Posterior cingulate gyrus (tissue), 11 donors: Measurements from ENCODE around the gene EPPIN.
"Not testable (repeated sequence)": the region's sequence is repeated elsewhere in the genome, so short reads cannot be mapped to it uniquely, and the experiment has no call there.

Source experiments
- DNase-seq, 10 donors: peaks; one replicate each; pipeline versions ENCODE4 v3.0.0 to v3.0.0-alpha.2; 2020 to 2021; ENCODE audit warnings: mixed read lengths in 3 of 10
- intact Hi-C: fragments of 100-400 bp; cut with DNase I; formaldehyde crosslinking; loops from one replicate; pipeline ENCODE4 v1.15.1; 2023

EPPIN gene

DNA sequence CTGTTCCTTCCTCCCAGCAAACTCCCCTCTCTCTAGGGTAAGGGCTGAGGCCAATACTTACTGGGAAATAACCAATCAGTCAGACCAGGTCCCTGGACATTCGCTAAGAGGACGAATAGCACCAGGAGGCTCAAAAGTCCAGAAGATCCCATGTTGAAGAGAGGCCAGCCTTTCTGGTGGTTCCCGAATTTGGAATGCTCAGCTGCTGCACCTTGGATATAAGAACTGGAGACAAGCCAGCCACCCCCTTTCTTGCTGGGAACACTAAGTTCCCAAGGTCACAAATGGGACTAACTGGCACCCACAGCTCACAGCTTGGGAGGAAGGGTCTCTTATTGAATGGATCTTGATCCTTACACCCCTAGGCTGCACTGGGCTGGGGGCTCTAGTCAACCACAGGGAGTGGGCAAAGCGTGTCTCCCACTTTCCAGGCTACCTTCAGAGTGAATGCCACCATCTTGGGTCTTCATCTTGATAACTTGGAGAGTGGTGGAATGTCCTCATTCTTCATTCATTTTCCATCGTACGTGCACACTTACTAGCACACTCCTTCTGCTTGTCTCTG lies at the start of gene EPPIN:
Gene EPPIN (minus strand): TSS at position 196 of the 565 bp plus-strand sequence. CDS start 44 bp downstream, at position 152.
- intact Hi-C loops = no loop called here
- DNase-seq = no peak

DNA sequence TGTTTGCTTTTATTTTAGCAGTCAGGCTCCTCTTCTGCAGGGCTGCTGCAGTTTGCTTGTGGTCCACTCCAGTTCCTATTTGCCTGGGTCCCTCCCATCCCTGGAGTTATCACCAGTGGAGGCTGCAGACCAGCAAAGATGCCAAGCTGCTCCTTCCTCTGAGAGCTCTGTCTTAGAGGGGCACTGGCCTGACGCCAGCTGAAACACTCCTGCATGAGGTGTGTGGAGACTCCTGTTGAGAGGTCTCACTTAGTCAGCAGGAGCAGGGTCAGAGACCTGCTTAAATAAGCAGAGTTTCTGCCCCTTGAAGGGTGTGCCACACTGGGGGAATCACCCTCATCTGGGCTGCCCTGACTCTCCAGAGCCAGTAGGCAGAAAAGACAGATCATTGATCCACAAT lies 48.0 kb upstream of the EPPIN start:
- DNase-seq = peak in 1 of 10 donors; percentile 71
- intact Hi-C loops = no loop called here

DNA sequence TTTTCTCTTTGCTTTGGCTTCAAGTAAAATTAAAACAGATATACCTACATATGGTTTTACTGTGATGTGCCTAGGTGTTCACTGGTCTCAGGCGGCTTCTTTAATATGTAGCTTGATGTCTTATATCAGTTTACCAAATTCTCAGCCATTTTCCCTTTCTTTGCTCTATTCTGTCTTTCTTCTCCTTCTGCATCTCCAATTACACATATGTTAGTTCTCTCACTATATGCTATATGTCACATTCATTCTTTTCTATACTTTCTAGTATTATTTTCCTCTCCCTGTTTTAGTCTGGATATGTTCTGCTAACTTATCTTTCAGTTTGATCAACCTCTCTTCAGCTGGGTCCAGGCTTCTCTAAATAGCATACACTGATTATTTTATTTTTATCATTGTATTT lies 46.3 kb upstream of the EPPIN start:
- intact Hi-C loops = loop anchor here (2.0 kb wide), 1 partner anchor 177 kb away; no protein-coding TSS in a partner anchor
- no peak for DNase-seq

DNA sequence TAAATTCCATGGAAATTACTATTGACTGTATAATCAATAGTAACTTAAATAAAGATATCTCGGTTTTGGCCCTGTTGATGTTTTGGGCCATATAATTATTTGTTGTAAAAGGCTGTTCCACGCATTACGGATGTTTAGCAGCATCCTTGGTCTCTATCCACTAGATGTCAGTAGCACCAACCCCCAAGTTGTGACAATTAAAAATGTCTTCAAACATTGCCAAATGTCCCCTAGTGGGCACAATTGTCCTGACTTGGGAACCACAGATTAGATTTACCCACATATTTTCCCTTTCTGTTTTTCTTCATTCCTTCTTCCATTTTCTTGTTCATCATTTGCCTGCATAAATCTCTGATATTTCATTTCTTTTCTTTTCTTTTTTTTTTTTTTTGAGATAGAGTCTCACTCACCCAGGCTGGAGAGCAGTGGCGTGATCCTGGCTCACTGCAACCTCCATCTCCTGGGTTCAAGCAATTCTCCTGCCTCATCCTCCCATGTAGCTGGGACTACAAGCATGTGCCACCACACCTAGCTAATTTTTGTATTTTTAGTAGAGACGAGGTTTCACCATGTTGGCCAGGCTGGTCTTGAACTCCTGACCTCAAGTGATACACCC lies 45.5 kb upstream of the EPPIN start:
- DNase-seq = no peak
- intact Hi-C loops = loop anchor here (2.0 kb wide), 1 partner anchor 178 kb away; no protein-coding TSS in a partner anchor

DNA sequence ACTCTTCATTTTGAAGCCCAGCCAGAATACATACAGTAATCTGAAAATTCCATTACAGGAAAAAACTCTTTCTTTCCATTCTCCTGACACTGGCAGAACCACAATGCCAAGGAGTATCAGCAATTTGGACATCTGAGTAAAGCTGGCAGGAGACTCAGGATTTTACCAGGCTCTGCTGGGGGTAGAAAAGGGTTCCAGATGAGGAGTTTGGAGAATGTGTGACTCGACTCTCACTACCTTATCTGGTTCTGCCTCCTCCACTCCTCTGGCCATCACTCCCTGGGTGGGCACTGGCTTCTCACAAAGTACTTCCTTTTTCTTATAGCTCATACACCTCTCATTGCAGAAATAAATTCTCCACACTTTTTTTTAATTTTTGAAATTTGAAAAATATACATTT lies 42.5 kb upstream of the EPPIN start:
- no peak for DNase-seq
- intact Hi-C loops = no loop called here

DNA sequence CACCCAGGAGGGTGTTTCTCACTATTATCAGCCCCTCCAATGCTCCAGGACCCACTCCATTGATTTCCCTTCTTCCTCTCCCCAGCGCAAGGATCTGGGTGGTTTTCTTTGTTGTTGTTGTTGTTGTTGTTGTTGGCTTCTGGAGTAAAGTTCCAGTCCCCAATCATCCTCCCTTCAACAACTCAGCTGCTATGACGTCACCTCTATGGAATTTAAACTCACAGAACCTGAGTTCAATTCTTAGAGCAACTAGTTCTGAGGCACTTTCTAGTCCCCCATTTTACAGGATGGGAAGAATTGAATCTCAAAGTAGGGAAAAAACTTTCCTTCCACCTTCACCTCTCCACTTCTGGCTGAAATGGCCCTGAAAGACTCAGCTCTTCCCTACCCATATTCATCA lies 41.6 kb upstream of the EPPIN start:
- no peak for DNase-seq
- intact Hi-C loops = no loop called here

DNA sequence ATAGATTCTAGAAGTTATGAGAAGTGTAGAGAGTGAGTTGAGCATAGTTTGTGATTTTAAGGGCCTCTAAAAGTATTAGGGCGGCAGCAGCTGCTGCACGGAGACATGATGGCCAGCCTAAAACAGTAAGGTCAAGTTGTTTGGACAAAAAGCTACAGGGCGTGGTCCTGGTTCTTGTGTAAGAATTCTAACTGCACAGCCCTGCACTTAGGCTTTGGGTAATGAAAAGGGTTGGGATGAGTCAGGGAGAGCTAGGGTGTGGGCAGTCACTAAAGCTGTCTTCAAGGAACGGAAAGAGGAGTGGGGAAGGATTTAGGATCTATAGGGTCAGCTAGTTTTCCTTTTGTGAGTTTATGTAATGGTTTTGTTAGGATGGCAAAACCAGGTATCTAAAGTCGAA lies 38.8 kb upstream of the EPPIN start:
- intact Hi-C loops, DNase-seq: not testable (repeated sequence)

DNA sequence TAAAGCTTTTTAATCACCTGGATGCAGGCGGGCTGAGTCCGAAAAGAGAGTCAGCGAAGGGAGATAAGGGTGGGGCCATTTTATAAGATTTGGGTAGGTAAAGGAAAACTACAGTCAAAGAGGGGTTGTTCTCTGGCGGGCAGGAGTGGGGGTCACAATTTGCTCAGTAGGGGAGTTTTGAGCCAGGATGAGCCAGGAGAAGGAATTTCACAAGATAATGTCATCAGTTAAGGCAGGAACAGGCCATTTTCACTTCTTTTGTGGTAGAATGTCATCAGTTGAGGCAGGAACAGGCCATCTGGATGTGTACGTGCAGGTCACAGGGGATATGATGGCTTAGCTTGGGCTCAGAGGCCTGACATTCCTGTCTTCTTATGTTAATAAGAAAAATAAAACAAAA lies 37.1 kb upstream of the EPPIN start:
- DNase-seq, intact Hi-C loops: not testable (repeated sequence)

DNA sequence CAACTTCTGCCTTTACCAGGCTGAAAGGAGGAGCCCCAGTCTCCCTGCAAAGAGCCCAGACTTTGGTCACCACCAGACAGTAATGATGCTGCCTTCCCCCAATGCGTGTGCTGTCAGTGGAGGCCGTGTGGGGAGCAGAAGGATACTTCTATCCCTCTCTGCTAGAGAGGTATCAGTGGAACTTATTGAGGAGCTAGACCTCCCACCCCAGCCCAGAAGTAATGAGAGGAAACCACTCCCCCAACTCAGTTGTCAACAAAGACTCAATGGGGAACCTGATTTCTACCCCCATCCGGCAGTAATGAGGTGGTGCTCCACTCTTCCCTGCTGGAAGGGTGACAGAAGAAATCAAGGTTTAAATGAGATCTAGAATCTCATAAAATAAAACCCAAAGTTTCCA lies 36.3 kb upstream of the EPPIN start:
- intact Hi-C loops = no loop called here
- no peak for DNase-seq

DNA sequence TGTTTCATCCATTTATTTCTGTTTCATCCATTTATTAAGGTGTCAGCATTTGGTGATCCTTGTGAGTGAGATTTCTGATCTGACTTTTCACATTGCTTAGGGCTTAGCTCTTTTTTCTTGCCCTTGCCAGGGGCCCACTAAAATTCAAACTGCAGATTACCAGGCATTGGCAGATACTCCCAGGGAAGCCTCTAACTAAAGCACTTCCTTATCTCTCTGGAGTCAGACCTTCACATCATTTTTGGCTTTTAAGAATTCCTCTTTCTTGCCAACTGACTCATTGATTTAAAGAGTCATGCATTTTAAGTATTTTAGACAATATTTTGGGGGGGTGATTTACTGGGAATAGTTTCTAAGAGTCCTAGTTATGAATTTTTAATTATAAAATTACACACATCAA lies 34.5 kb upstream of the EPPIN start:
- DNase-seq = no peak
- intact Hi-C loops = no loop called here

DNA sequence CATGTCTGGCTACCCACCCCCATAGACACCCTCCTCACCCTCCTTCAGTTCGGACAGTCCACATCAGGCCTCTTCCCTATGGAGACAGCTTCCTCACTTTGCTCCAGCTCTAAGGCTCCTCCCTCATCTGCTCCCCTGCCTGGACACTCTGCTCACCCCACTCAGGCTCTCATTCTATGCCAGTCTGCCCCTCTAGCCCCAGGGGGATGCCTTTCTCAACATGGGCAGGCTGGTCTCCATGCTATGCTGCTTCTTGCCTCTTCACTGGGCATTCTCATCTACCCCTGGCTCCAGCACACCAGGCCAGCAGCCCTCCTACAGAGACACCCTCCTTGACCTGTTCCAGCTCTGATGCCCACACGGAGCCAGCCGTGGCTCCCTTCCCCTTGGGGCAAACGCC lies 32.0 kb upstream of the EPPIN start, which contains the start of gene WFDC8:
Gene WFDC8 (minus strand): TSS at position 101 of the 400 bp plus-strand sequence. CDS start 37 bp downstream, at position 64.
- intact Hi-C loops = no loop called here

DNA sequence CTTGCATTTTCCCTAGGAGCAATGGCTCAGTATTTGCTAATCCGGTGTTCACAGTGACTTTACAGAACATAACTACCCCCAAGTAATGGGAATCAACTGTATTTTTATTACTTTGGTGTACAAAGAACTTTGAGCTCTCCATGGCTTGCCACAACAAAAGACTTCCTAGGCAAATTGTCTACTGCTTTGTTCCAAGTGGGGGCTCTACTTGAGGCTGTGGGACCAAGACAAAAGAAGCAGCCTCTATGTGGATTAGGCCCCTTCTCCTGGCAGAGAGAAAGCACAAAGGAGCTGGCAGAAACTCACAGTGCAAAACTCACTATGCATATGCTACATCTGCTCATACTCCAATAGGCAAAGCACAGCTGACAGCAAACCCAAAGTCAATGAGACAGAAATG lies 31.0 kb upstream of the EPPIN start:
- no peak for DNase-seq
- intact Hi-C loops = no loop called here

More for the DNA sequence above, 32.0 kb upstream of the EPPIN start, which contains the start of gene WFDC8:
- no peak for DNase-seq

DNA sequence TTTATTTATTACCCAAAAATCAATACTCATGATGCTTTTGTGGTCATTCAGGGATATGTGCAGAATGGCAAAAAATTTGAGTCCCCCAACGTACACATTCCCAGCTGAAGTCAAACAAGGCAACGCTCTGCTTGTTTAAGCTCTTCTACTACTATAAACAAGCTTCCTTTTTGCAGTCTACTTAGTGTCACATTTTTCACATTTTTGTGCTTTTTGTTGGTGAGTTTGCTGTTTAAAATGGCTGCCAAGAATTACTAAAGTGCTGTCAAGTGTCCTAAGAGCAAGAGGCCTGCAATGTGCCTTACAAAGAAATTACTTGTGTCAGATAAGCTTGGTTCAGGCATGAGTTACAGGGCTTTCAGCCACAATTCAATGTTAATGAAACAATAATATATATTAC lies 29.8 kb upstream of the EPPIN start:
- no peak for DNase-seq
- intact Hi-C loops = no loop called here

DNA sequence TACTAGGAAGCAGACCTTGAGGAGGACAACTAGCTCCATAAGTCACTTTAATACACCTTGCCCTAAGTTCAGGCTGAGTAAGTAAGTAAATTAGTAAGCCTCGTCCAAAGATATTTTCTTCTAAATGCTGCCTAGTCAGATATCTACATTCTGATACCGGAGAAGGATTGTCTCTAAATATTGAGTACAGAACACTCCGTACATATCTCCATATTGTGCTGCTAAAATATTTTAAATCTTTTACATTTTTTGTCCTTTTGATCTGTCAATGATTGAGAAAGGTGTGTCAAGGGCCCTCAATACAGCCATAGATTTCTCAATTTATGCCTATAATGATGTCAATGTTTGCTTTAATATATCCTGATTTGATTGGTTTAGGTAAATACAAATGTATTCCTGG lies 28.7 kb upstream of the EPPIN start:
- intact Hi-C loops = no loop called here
- no peak for DNase-seq

DNA sequence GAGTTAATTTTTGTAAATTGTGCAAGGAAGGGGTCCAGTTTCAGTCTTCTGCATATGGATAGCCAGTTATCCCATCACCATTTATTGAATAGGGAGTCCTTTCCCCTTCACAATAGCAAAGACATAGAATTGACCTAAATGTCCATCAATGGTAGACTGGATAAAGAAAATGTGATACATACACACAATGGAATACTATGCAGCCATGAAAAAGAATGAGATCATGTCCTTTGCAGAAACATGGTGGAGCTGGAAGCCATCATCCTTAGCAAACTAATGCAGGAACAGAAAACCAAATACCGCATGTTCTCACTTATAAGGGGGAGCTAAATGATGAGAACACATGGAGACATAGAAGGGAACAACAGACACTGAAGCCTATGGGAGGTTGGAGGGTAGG lies 22.4 kb upstream of the EPPIN start:
- intact Hi-C loops, DNase-seq: not testable (repeated sequence)

DNA sequence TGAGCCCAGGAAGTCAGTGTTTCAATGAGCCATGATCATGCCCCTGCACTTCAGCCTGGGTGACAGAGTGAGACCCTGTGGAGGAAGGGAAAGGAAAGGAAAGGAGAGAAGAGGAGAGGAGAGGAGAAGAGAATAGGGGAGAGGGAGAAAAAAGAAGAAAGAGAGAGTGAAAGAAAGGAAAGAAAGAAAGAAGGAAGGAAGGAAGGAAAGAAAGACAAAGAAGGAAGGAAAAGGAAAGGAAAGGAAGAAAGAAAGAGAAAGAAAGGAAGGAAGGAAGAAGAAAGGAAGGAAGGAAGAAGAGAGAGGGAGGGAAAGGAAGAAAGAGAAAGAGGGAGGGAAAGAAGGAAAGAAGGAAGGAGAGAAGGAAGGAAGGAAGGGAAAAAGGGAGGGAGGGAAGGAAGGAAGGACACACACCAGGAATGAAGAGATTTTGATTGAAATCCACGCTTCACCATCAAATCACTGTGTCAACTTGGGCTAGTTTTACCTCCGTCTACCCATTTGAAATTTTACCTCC lies 17.6 kb upstream of the EPPIN start:
- intact Hi-C loops = no loop called here
- no peak for DNase-seq

DNA sequence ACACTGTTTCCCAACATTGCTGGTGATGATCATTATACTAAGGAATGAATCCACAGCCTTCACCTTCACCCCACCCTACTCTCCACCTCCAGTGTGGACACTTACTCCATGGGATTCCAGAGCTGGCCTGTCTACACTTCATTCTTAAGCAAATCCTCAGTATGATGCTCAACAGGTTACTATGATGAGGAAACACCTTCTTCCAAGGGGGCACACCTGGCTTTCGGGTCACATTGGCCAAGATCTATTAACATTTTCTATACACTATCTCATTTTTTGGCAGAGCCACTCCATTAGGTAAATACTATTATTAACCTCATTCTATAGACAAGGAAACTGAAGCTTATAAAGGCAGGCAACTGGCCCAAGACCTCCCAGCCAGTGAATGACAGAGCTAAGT lies 8.0 kb upstream of the EPPIN start:
- no peak for DNase-seq
- intact Hi-C loops = no loop called here

DNA sequence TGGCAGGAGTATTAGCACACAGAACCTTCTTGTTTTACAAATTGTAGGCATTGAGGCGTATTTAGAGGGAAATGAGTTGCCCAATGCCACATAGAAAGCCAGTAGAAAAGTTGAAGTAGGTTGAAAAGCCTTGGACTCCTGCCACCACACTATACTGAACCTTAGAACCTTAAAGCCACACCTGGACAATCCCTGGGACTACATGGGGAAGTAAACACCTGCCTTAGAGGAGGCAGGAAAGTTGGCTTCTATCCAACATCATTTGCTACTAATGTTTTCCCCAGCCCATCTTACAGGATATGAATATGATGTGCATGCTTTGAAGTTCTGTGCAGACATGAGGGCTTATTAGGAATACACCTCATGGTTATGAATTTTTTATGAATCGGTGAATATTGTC lies 5.3 kb upstream of the EPPIN start:
- intact Hi-C loops = no loop called here
- DNase-seq = no peak

DNA sequence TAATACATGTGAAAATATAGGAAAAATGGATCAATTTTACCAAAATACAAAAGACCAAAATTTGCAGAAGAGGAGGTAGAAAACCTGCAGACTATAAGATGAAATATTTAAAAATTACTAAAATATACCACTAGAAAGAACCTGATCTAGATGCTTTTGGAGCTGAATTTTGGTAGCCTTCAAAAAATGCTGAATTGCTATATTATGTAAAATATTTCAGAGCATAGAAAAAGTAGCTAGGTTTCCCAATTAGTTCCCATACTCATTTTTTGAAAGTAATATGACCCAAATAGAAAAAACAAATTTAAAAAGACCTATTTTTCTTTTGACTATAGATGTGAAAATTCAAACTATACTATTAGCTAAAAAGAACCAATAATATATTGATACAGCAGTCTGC lies 3.6 kb upstream of the EPPIN start:
- no peak for DNase-seq
- intact Hi-C loops = no loop called here

DNA sequence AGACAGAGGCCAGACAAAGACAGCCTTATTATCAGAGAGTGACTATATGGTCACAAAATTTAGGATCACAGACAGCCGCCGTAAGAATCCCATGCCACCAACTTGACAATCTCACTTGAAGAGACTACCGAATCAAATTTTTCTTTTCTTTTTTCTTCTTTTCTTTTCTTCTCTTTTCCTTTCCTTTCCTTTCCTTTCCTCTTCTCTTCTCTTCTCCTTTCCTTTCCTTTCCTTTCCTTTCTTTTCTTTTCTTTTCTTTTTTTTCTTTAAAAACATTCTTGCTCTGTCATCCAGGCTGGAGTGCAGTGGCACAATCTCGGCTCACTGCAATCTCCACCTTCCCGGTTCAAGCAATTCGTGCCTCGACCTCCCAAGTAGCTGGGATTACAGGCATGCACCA lies 1.2 kb upstream of the EPPIN start:
- intact Hi-C loops = no loop called here
- no peak for DNase-seq

DNA sequence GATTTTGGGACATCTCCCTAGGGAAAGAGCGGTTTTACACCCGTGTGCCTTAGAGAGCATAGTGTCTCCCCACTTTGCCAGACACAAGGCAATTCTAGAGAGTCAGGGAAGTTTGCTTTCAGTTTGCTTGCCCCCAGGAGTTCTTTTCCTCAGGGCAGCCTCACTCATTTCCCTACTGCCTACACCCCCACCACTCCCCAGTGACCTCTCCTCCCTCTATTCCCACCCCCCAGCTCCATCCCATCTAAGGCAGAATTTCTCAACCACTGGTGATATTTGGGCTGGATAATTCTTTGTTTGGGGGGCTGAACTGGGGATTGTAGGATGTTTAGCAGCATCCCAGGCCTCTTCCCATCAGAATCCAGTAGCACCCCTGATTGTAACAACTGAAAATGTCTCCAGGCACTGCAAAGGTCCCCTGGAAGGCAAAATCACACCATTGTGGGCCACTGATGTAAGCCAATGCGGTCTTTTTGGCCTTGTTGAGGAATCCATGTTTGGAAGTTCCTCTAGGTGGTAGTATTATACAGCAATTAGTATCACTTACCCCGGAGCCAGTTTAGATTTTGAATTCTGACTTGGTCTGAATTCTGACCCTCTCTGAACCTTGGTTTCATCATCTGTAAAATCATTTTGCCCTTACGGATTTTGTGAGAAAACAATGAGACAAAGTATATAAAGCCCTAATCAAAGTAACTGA lies 1.3 kb downstream of the EPPIN start:
- intact Hi-C loops = loop anchor here (1.0 kb wide), 1 partner anchor 225 kb away; no protein-coding TSS in a partner anchor
- DNase-seq = no peak

DNA sequence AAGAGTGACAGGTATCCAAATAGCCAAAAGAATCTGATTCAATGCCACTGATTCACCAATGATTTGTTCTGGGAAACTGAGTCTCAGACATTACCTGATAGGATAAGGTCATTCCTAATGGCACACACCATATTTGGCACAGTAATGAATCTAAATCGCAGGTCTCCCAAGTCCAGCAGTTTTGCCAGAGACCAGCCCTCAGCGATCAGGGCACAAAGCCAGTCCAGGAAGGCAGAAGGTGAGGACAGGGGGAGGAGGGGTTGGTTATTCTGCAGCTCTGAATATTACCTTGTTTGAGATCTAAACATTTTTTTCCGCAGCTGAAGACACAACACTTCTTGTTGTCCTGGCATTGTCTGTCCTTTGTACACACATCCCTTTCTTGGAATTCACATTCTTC lies 1.9 kb downstream of the EPPIN start:
- no peak for DNase-seq
- intact Hi-C loops = no loop called here
